ENCODE data around the gene SH3RF3. TPM values are rescaled to one million over a fixed set of nuclear protein-coding genes. Genes with fewer than 3 reads are reported as not detected.

Gene SH3RF3
- total RNA-seq, 1 experiment from 2014 or later, result 1.0 TPM

DNA sequence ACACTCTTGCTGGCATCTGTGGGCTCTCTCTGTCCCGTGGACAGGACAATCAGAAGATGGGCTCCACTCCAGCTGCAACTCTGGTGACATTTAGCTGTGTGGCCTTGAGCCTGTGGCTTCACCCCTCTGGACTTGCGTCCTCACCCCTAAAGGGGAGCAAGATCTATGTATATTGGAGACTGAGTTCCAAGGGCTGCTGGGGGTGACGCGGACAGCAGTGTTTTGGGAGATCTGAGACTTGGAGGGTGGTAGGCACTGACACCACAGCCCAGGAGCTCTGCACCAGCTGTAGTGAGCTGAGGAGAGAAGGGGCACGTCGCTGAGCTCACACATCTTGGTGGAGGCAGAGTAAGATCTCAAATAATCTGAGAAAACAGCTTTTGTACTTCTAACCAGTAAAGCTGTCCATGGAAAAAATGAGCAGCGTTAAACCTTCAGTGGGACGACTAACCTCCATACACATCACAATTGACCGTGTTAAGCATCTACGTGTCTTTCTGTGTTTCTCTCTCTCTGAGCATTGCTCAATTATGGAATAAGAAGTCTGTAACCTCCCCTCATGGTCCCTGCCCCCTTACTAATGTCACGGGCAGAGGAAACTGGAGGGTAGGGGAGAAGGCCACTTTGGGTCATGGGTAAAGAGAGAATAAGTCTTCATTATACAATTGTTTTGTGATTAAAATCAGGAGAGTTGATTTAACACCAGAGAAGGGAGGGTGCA lies 85.8 kb downstream of the SH3RF3 start (continued):
- TF ChIP-seq ZNF317 (CRISPR knock-in tag; IDR thresholded peaks at IDR 0.05; ENCODE audit: borderline replicate concordance, low read depth), result no peak
- no peak for TF ChIP-seq ZNF671 (CRISPR knock-in tag; IDR thresholded peaks at IDR 0.05)
- TF ChIP-seq ZNF512 (CRISPR knock-in tag; IDR thresholded peaks at IDR 0.05; ENCODE audit: borderline replicate concordance), result no peak
- TF ChIP-seq, protein P1, sequence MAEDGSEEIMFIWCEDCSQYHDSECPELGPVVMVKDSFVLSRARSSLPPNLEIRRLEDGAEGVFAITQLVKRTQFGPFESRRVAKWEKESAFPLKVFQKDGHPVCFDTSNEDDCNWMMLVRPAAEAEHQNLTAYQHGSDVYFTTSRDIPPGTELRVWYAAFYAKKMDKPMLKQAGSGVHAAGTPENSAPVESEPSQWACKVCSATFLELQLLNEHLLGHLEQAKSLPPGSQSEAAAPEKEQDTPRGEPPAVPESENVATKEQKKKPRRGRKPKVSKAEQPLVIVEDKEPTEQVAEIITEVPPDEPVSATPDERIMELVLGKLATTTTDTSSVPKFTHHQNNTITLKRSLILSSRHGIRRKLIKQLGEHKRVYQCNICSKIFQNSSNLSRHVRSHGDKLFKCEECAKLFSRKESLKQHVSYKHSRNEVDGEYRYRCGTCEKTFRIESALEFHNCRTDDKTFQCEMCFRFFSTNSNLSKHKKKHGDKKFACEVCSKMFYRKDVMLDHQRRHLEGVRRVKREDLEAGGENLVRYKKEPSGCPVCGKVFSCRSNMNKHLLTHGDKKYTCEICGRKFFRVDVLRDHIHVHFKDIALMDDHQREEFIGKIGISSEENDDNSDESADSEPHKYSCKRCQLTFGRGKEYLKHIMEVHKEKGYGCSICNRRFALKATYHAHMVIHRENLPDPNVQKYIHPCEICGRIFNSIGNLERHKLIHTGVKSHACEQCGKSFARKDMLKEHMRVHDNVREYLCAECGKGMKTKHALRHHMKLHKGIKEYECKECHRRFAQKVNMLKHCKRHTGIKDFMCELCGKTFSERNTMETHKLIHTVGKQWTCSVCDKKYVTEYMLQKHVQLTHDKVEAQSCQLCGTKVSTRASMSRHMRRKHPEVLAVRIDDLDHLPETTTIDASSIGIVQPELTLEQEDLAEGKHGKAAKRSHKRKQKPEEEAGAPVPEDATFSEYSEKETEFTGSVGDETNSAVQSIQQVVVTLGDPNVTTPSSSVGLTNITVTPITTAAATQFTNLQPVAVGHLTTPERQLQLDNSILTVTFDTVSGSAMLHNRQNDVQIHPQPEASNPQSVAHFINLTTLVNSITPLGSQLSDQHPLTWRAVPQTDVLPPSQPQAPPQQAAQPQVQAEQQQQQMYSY (CRISPR knock-in tag; IDR thresholded peaks at IDR 0.05), result no peak
- TF ChIP-seq, protein P2, sequence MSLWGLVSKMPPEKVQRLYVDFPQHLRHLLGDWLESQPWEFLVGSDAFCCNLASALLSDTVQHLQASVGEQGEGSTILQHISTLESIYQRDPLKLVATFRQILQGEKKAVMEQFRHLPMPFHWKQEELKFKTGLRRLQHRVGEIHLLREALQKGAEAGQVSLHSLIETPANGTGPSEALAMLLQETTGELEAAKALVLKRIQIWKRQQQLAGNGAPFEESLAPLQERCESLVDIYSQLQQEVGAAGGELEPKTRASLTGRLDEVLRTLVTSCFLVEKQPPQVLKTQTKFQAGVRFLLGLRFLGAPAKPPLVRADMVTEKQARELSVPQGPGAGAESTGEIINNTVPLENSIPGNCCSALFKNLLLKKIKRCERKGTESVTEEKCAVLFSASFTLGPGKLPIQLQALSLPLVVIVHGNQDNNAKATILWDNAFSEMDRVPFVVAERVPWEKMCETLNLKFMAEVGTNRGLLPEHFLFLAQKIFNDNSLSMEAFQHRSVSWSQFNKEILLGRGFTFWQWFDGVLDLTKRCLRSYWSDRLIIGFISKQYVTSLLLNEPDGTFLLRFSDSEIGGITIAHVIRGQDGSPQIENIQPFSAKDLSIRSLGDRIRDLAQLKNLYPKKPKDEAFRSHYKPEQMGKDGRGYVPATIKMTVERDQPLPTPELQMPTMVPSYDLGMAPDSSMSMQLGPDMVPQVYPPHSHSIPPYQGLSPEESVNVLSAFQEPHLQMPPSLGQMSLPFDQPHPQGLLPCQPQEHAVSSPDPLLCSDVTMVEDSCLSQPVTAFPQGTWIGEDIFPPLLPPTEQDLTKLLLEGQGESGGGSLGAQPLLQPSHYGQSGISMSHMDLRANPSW (CRISPR knock-in tag; conservative IDR thresholded peaks at IDR 0.05; ENCODE audit: low read depth), result no peak

DNA sequence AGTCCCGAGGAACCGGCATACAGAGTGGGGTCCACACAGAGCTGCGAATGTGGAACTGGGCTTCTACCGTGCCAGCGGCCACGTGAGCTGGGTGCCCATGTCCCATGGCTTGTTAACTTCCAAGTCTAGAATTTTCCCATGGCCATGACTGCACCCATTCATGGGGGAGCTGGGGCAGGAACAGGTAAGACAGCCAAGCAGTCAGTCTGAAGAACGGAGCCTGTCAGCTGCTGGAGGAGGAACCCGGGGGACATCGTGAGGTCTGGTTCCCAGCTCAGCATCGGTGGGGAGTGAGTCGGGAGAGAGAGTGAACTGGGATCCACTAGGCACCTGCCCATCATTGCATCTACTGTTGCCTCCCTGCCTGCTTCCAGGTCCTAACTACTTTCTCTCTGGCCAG lies 86.9 kb downstream of the SH3RF3 start:
- ATAC-seq (no peak), DNase-seq (ENCODE audit: low spot score) (no peak)
- Mint-ChIP-seq H3K9me3 (no peaks in the 10 kb centered on the region), H3K4me3 (no peak overlapping the region), H3K27ac (no peak overlapping the region), H3K36me3 (no peaks in the 10 kb centered on the region), H3K4me1 (peaks cover 10% of the 10 kb centered on the region; the same call in 1 of the 2 replicates), H3K27me3 (ENCODE audit: low read depth) (no peaks in the 10 kb centered on the region)
- POLR2A ChIA-PET, result no interaction called here
- CTCF ChIA-PET, result interaction anchor here (1.0 kb wide), 1 partner anchor 294 kb away, joined by 4 read pairs; no protein-coding TSS in a partner anchor
- TF ChIP-seq IRF1 (CRISPR knock-in tag; IDR thresholded peaks at IDR 0.05) (no peak), ZNF423 (CRISPR knock-in tag; IDR thresholded peaks at IDR 0.05) (no peak), ZNF416 (CRISPR knock-in tag; IDR thresholded peaks at IDR 0.05) (no peak), ZNF263 (CRISPR knock-in tag; IDR thresholded peaks at IDR 0.05; ENCODE audit: low read depth) (no peak), JAZF1 (CRISPR knock-in tag; IDR thresholded peaks at IDR 0.05) (no peak), USF1 (CRISPR knock-in tag; IDR thresholded peaks at IDR 0.05) (no peak), ZBTB43 (CRISPR knock-in tag; IDR thresholded peaks at IDR 0.05) (no peak), ZNF232 (CRISPR knock-in tag; IDR thresholded peaks at IDR 0.05) (no peak), ESRRA (CRISPR knock-in tag; IDR thresholded peaks at IDR 0.05; ENCODE audit: borderline replicate concordance) (no peak), ZNF512 (CRISPR knock-in tag; IDR thresholded peaks at IDR 0.05; ENCODE audit: borderline replicate concordance) (no peak), GTF2I (CRISPR knock-in tag; conservative IDR thresholded peaks at IDR 0.05) (no peak), RELA (CRISPR knock-in tag; IDR thresholded peaks at IDR 0.05; ENCODE audit: borderline replicate concordance) (no peak), E2F5 (CRISPR knock-in tag; IDR thresholded peaks at IDR 0.05) (no peak), NFYB (CRISPR knock-in tag; conservative IDR thresholded peaks at IDR 0.05; ENCODE audit: low read depth) (no peak), ZNF219 (CRISPR knock-in tag; IDR thresholded peaks at IDR 0.05; ENCODE audit: borderline replicate concordance) (no peak), SOX15 (CRISPR knock-in tag; IDR thresholded peaks at IDR 0.05) (no peak), EMX1 (CRISPR knock-in tag; IDR thresholded peaks at IDR 0.05) (no peak)

Data from WTC11 (cell line).